Epithelial cell of prostate (primary cell): ENCODE measurements around the gene SLC3A2.

Source experiments
- DNase-seq: peaks from one replicate; pipeline ENCODE4 v3.0.0-alpha.2; 2011; ENCODE audit warnings: low read depth, low spot score
- H3K27ac ChIP-seq: fragments of 450-650 bp; 2 replicates; pipeline ENCODE4 v1.5.1; 2017; ENCODE audit warnings: mild to moderate bottlenecking

The SLC3A2 gene

GRCh38 chr11:62905927-62906531 is 25.3 kb downstream of the SLC3A2 start:
- H3K27ac ChIP-seq: no peak overlapping the region
- DNase-seq: no peak

GRCh38 chr11:62908468-62909072 is 27.9 kb downstream of the SLC3A2 start:
- DNase-seq: no peak
- H3K27ac ChIP-seq: no peak overlapping the region

GRCh38 chr11:62909107-62909894 is 28.6 kb downstream of the SLC3A2 start:
- no peak overlapping the region for H3K27ac ChIP-seq
- DNase-seq: no peak

- no peak overlapping the region for H3K27ac ChIP-seq
These were observed 29.6 kb downstream of the SLC3A2 start for GRCh38 chr11:62910141-62910882.

GRCh38 chr11:62911137-62912130 is 30.7 kb downstream of the SLC3A2 start:
- DNase-seq: no peak
- H3K27ac ChIP-seq: no peak overlapping the region

More at GRCh38 chr11:62910141-62910882, 29.6 kb downstream of the SLC3A2 start:
- DNase-seq: no peak

GRCh38 chr11:62912268-62912667 is 31.6 kb downstream of the SLC3A2 start:
- DNase-seq: no peak
- H3K27ac ChIP-seq: no peak overlapping the region

- DNase-seq: no peak
- H3K27ac ChIP-seq: no peak overlapping the region
These were observed 33.7 kb downstream of the SLC3A2 start for GRCh38 chr11:62914416-62914815.

- DNase-seq: no peak
- no peak overlapping the region for H3K27ac ChIP-seq
These were observed 37.3 kb downstream of the SLC3A2 start for GRCh38 chr11:62917906-62918502.

GRCh38 chr11:62918531-62918930 is 37.8 kb downstream of the SLC3A2 start:
- no peak overlapping the region for H3K27ac ChIP-seq
- no peak for DNase-seq

- no peak overlapping the region for H3K27ac ChIP-seq
- no peak for DNase-seq
These were observed 38.8 kb downstream of the SLC3A2 start for GRCh38 chr11:62919476-62919875.

GRCh38 chr11:62919898-62920640 is 39.4 kb downstream of the SLC3A2 start:
- no peak for DNase-seq
- H3K27ac ChIP-seq: no peak overlapping the region

- no peak within 1 kb of the TSS for H3K27ac ChIP-seq
- no peak for DNase-seq
These were observed 40.5 kb downstream of the SLC3A2 start, which contains the start of gene CHRM1 for GRCh38 chr11:62921201-62921572. Gene CHRM1, minus strand, starts transcription at chr11:62921363. Its CDS starts 10,263 bp downstream, at chr11:62911100.

GRCh38 chr11:62921573-62922188 is 41.0 kb downstream of the SLC3A2 start:
- DNase-seq: no peak

GRCh38 chr11:62922189-62922589 is 41.5 kb downstream of the SLC3A2 start:
- H3K27ac ChIP-seq: no peak overlapping the region
- DNase-seq: no peak

More at GRCh38 chr11:62921573-62922188, 41.0 kb downstream of the SLC3A2 start:
- no peak overlapping the region for H3K27ac ChIP-seq

GRCh38 chr11:62922653-62923431 is 42.1 kb downstream of the SLC3A2 start:
- no peak for DNase-seq
- H3K27ac ChIP-seq: no peak overlapping the region

- H3K27ac ChIP-seq: no peak overlapping the region
- DNase-seq: no peak
These were observed 43.1 kb downstream of the SLC3A2 start for GRCh38 chr11:62923601-62924411.
